ENCODE data around the gene KDM3B. TPM values are rescaled to one million over a fixed set of nuclear protein-coding genes. Genes with fewer than 3 reads are reported as not detected.

Gene KDM3B
- total RNA-seq, 6 donors from 2014 or later = 54.8 to 110 (median 56.8) TPM

- Histone ChIP-seq H3K27me3 (no peaks in the 10 kb centered on the region), H3K36me3 (peaks cover 15 to 39% (median 35%) of the 10 kb centered on the region in 4 donors), H3K27ac (peak overlapping the region in 1 of 4 donors; percentile 6), H3K9me3 (no peaks in the 10 kb centered on the region), H3K4me1 (peaks cover 10 to 13% (median 12%) of the 10 kb centered on the region in 4 donors), H3K4me3 (no peak overlapping the region)
- DNase-seq = no peak
- 73 to 79% methylated on average over 1 of the region's 1 CpG for WGBS, 2 donors
- no peak for ATAC-seq (ENCODE audit: low FRiP score in 2 of 2)
- TF ChIP-seq CTCF (IDR thresholded peaks at IDR 0.05) (no peak), EP300 (IDR thresholded peaks at IDR 0.05) (no peak), POLR2A (IDR thresholded peaks at IDR 0.05) (no peak), POLR2AphosphoS5 (IDR thresholded peaks at IDR 0.05) (no peak)
These were observed 2.5 kb upstream of the KDM3B start for GRCh38 chr5:138349852-138350562.

GRCh38 chr5:138350563-138350890 is 2.0 kb upstream of the KDM3B start:
- TF ChIP-seq POLR2AphosphoS5 (IDR thresholded peaks at IDR 0.05) (no peak), CTCF (IDR thresholded peaks at IDR 0.05) (no peak), EP300 (IDR thresholded peaks at IDR 0.05) (no peak), POLR2A (IDR thresholded peaks at IDR 0.05) (no peak)
- peaks cover 15 to 18% (median 17%) of the 10 kb centered on the region in 4 donors for H3K4me1 ChIP-seq
- DNase-seq (no peak), ATAC-seq (ENCODE audit: low FRiP score in 2 of 2) (no peak)
- no peak overlapping the region for H3K4me3 ChIP-seq
- H3K27me3 ChIP-seq = no peaks in the 10 kb centered on the region
- H3K36me3 ChIP-seq = peaks cover 12 to 34% (median 30%) of the 10 kb centered on the region in 4 donors
- no peak overlapping the region for H3K27ac ChIP-seq
- no peaks in the 10 kb centered on the region for H3K9me3 ChIP-seq

GRCh38 chr5:138351056-138351455 is 1.4 kb upstream of the KDM3B start:
- DNase-seq = no peak
- Histone ChIP-seq H3K4me3 (no peak overlapping the region), H3K36me3 (peaks cover 8 to 29% (median 25%) of the 10 kb centered on the region in 4 donors), H3K27ac (no peak overlapping the region), H3K27me3 (no peaks in the 10 kb centered on the region), H3K4me1 (peaks cover 18 to 22% (median 20%) of the 10 kb centered on the region in 4 donors), H3K9me3 (no peaks in the 10 kb centered on the region)
- WGBS, 2 donors = 92 to 93% methylated on average over 1 of the region's 1 CpG
- no peak for TF ChIP-seq EP300 (IDR thresholded peaks at IDR 0.05)
- TF ChIP-seq CTCF (IDR thresholded peaks at IDR 0.05) = no peak
- no peak for TF ChIP-seq POLR2A (IDR thresholded peaks at IDR 0.05)
- no peak for TF ChIP-seq POLR2AphosphoS5 (IDR thresholded peaks at IDR 0.05)
- ATAC-seq (ENCODE audit: low FRiP score in 2 of 2) = no peak

- ATAC-seq (ENCODE audit: low FRiP score in 2 of 2) = no peak
These were observed 968 bp upstream of the KDM3B start for GRCh38 chr5:138351517-138351916.

More at GRCh38 chr5:138351517-138351916, 968 bp upstream of the KDM3B start:
- TF ChIP-seq POLR2AphosphoS5 (IDR thresholded peaks at IDR 0.05) (no peak), POLR2A (IDR thresholded peaks at IDR 0.05) (no peak), CTCF (IDR thresholded peaks at IDR 0.05) (no peak), EP300 (IDR thresholded peaks at IDR 0.05) (no peak)
- no peak for DNase-seq
- Histone ChIP-seq H3K4me3 (no peak overlapping the region), H3K36me3 (peaks cover 8 to 24% (median 20%) of the 10 kb centered on the region in 4 donors), H3K27ac (peak overlapping the region in 1 of 4 donors; percentile 23), H3K4me1 (peaks cover 19 to 23% (median 21%) of the 10 kb centered on the region in 4 donors), H3K27me3 (no peaks in the 10 kb centered on the region), H3K9me3 (no peaks in the 10 kb centered on the region)
